HepG2 (cell line): ENCODE data around the gene CCDC97. TPM values are rescaled to one million over a fixed set of nuclear protein-coding genes. Genes with fewer than 3 reads are reported as not detected.

Source experiments
- ATF2 ChIP-seq: sonication (generic); formaldehyde crosslinking; IDR thresholded peaks from 2 replicates; pipeline ENCODE4 v1.4.0; 2020; ENCODE audit warnings: missing genetic modification reagents
- BCL6 ChIP-seq: IDR thresholded peaks from 2 replicates; pipeline ENCODE4 v1.6.1; 2016; ENCODE audit warnings: missing genetic modification reagents, missing compliant biosample characterization
- BRCA1 ChIP-seq: sonication (generic); formaldehyde crosslinking; IDR thresholded peaks from 2 replicates; pipeline ENCODE4 v1.4.0; 2020; ENCODE audit warnings: missing genetic modification reagents
- CREB1 ChIP-seq, 2 experiments: fragments of 450-650 bp in 1 of 2; IDR thresholded peaks; 2 replicates each; pipeline ENCODE4 v1.6.1; 2016 to 2017; ENCODE audit warnings: control low read depth in 1 of 2, mild to moderate bottlenecking in 1 of 2, missing compliant biosample characterization in 1 of 2, missing genetic modification characterization in 1 of 2
- HDAC1 ChIP-seq: sonication (generic); formaldehyde crosslinking; IDR thresholded peaks from 2 replicates; pipeline ENCODE4 v1.5.1; 2020; ENCODE audit warnings: mild to moderate bottlenecking, missing genetic modification reagents
- HOXA7 ChIP-seq: sonication (generic); formaldehyde crosslinking; IDR thresholded peaks from 2 replicates; pipeline ENCODE4 v1.8.1; 2022; ENCODE audit warnings: mild to moderate bottlenecking, missing genetic modification reagents, moderate library complexity
- KLF12 ChIP-seq: sonication (generic); formaldehyde crosslinking; IDR thresholded peaks from 2 replicates; pipeline ENCODE4 v1.4.0; 2020; ENCODE audit warnings: missing genetic modification reagents, borderline replicate concordance
- MAX ChIP-seq: IDR thresholded peaks from 2 replicates; pipeline ENCODE4 v1.6.1; 2012; ENCODE audit warnings: inconsistent platforms
- NFIC ChIP-seq: IDR thresholded peaks from 2 replicates; pipeline ENCODE4 v1.6.1; 2012; ENCODE audit warnings: mild to moderate bottlenecking, low read length, inconsistent platforms
- NFKB2 ChIP-seq: sonication (generic); formaldehyde crosslinking; IDR thresholded peaks from 2 replicates; pipeline ENCODE4 v1.4.0; 2020; ENCODE audit warnings: missing genetic modification reagents, borderline replicate concordance
- NR2F6 ChIP-seq, 2 experiments: IDR thresholded peaks; 2 replicates each; pipeline ENCODE4 v1.6.1; 2016; ENCODE audit warnings: antibody characterized with exemption in 1 of 2, mild to moderate bottlenecking in 1 of 2
- TCF7 ChIP-seq: sonication (generic); IDR thresholded peaks from 2 replicates; pipeline ENCODE4 v1.6.1; 2016; ENCODE audit warnings: antibody characterized with exemption, low read depth
- YEATS4 ChIP-seq: sonication (generic); formaldehyde crosslinking; IDR thresholded peaks from 2 replicates; pipeline ENCODE4 v1.4.0; 2020; ENCODE audit warnings: missing genetic modification reagents, borderline replicate concordance
- ZNF274 ChIP-seq: sonication (generic); formaldehyde crosslinking; IDR thresholded peaks from 2 replicates; pipeline ENCODE4 v1.5.1; 2020; ENCODE audit warnings: mild to moderate bottlenecking, missing genetic modification reagents
- ZNF891 ChIP-seq: sonication (generic); formaldehyde crosslinking; IDR thresholded peaks from 2 replicates; pipeline ENCODE4 v1.5.0; 2020; ENCODE audit warnings: mild to moderate bottlenecking, missing genetic modification reagents
- ZSCAN9 ChIP-seq: IDR thresholded peaks from 2 replicates; pipeline ENCODE4 v1.6.1; 2016; ENCODE audit warnings: borderline replicate concordance
- polyA plus RNA-seq, 8 experiments: library from polyadenylated mRNA; depleted of rRNA in 3 of 8; stranded (reverse) in 7 of 8; unstranded in 1 of 8; fragments of >200 nt; fragmentation: Illumina TruSeq in 4 of 8; extraction: Trizol in 4 of 8; gene quantifications; 2 replicates each; pipeline versions ENCODE4 v1.2.1 to v1.2.3, GENCODE V29; 2011 to 2016; ENCODE audit warnings: low read depth in 4 of 8, missing spikeins in 1 of 8, mixed read lengths in 1 of 8; ENCODE audit not compliant: insufficient read depth in 1 of 8
- total RNA-seq, 5 experiments: library from RNA; depleted of rRNA; stranded (reverse); fragments of >200 nt; fragmentation: Illumina TruSeq; extraction: Trizol; gene quantifications; 2 replicates each; pipeline ENCODE4 v1.2.3, GENCODE V29; 2016; ENCODE audit warnings: low read depth in 1 of 5
- TF ChIP-seq, protein P1 (sequence below): sonication (generic); formaldehyde crosslinking; conservative IDR thresholded peaks from 2 replicates; pipeline ENCODE4 v1.8.0; 2022; ENCODE audit warnings: mild to moderate bottlenecking, moderate library complexity, missing genetic modification reagents
- TF ChIP-seq, protein P2 (sequence below): sonication (generic); formaldehyde crosslinking; IDR thresholded peaks from 2 replicates; pipeline ENCODE4 v1.4.0; 2020; ENCODE audit warnings: missing genetic modification reagents
- TF ChIP-seq, protein P3 (sequence below): sonication (generic); formaldehyde crosslinking; IDR thresholded peaks from 2 replicates; pipeline ENCODE4 v1.5.1; 2020; ENCODE audit warnings: missing genetic modification reagents, mild to moderate bottlenecking, borderline replicate concordance
- TF ChIP-seq, protein P4 (sequence below): sonication (generic); formaldehyde crosslinking; IDR thresholded peaks from 2 replicates; pipeline ENCODE4 v1.5.1; 2020; ENCODE audit warnings: mild to moderate bottlenecking, missing genetic modification reagents, moderate library complexity

Gene CCDC97
- total and polyA plus RNA-seq, 2 of the 13 experiments (the other 11 are each of a cell fraction or from before 2014, with no cell fraction given), result 6.2 to 7.3 TPM

DNA sequence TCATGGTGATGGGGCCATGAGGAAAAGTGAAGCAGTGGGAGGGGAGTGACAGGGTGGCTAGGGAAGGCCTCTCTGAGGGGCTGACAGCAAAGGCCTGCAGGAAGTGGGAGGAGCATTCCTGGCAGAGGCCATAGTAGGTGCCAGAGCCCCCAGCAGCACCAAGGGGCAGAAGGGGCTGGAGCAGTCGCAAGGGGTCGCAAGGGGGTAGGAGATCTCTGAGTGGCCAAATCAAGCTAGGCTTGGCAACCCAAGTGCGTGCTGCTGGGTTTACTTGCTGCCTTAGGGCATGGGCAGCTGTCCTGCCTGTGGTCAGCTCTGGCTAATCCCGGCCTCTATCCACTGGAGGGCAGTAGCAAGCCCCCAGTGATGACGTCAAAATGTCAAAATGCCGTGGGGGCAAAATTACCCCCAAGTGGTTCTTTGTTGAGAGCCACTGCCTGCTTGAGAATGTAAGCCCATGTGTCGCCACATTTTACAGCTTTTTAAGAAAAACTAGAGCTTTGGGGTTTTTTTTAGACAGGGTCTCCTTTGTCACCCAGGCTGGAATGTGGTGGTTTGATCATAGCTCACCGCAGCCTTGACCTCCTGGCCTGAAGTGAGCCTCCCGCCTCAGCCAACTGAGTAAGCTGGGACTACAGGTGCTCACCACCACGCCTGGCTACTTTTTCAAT is 11.8 kb downstream of the CCDC97 start (continued):
- TF ChIP-seq, protein P1, sequence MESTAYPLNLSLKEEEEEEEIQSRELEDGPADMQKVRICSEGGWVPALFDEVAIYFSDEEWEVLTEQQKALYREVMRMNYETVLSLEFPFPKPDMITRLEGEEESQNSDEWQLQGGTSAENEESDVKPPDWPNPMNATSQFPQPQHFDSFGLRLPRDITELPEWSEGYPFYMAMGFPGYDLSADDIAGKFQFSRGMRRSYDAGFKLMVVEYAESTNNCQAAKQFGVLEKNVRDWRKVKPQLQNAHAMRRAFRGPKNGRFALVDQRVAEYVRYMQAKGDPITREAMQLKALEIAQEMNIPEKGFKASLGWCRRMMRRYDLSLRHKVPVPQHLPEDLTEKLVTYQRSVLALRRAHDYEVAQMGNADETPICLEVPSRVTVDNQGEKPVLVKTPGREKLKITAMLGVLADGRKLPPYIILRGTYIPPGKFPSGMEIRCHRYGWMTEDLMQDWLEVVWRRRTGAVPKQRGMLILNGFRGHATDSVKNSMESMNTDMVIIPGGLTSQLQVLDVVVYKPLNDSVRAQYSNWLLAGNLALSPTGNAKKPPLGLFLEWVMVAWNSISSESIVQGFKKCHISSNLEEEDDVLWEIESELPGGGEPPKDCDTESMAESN (CRISPR knock-in tag), result 0 out of 2 replicates have a peak, but pooled peaks have one; percentile 22
- TF ChIP-seq YEATS4 (CRISPR knock-in tag) (no peak), NFKB2 (CRISPR knock-in tag) (peak; percentile 45; the same call in 1 of the 2 replicates), ZNF891 (CRISPR knock-in tag) (0 out of 2 replicates have a peak, but pooled peaks have one; percentile 58), NR2F6 (IDR thresholded peaks at IDR 0.05) (peak; percentile 96), NR2F6 (CRISPR knock-in tag; IDR thresholded peaks at IDR 0.05) (peak; percentile 95), HDAC1 (peak; percentile 56; the same call in 1 of the 2 replicates), KLF12 (CRISPR knock-in tag) (0 out of 2 replicates have a peak, but pooled peaks have one; percentile 66), BCL6 (CRISPR knock-in tag) (peak; percentile 69), ATF2 (CRISPR knock-in tag) (peak; percentile 75; the same call in 1 of the 2 replicates), HOXA7 (CRISPR knock-in tag) (no peak), MAX (0 out of 2 replicates have a peak, but pooled peaks have one; percentile 34), BRCA1 (no peak), ZNF274 (CRISPR knock-in tag) (0 out of 2 replicates have a peak, but pooled peaks have one; percentile 48), CREB1 (IDR thresholded peaks at IDR 0.05) (peak; percentile 92), CREB1 (CRISPR knock-in tag; IDR thresholded peaks at IDR 0.05) (peak; percentile 95), TCF7 (peak; percentile 38), NFIC (0 out of 2 replicates have a peak, but pooled peaks have one; percentile 30), ZSCAN9 (CRISPR knock-in tag) (0 out of 2 replicates have a peak, but pooled peaks have one; percentile 65)
- TF ChIP-seq, protein P2, sequence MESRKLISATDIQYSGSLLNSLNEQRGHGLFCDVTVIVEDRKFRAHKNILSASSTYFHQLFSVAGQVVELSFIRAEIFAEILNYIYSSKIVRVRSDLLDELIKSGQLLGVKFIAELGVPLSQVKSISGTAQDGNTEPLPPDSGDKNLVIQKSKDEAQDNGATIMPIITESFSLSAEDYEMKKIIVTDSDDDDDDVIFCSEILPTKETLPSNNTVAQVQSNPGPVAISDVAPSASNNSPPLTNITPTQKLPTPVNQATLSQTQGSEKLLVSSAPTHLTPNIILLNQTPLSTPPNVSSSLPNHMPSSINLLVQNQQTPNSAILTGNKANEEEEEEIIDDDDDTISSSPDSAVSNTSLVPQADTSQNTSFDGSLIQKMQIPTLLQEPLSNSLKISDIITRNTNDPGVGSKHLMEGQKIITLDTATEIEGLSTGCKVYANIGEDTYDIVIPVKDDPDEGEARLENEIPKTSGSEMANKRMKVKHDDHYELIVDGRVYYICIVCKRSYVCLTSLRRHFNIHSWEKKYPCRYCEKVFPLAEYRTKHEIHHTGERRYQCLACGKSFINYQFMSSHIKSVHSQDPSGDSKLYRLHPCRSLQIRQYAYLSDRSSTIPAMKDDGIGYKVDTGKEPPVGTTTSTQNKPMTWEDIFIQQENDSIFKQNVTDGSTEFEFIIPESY (CRISPR knock-in tag), result 0 out of 2 replicates have a peak, but pooled peaks have one; percentile 27
- TF ChIP-seq, protein P3, sequence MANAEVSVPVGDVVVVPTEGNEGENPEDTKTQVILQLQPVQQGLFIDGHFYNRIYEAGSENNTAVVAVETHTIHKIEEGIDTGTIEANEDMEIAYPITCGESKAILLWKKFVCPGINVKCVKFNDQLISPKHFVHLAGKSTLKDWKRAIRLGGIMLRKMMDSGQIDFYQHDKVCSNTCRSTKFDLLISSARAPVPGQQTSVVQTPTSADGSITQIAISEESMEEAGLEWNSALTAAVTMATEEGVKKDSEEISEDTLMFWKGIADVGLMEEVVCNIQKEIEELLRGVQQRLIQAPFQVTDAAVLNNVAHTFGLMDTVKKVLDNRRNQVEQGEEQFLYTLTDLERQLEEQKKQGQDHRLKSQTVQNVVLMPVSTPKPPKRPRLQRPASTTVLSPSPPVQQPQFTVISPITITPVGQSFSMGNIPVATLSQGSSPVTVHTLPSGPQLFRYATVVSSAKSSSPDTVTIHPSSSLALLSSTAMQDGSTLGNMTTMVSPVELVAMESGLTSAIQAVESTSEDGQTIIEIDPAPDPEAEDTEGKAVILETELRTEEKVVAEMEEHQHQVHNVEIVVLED (CRISPR knock-in tag), result peak; percentile 27; the same call in 1 of the 2 replicates
- TF ChIP-seq, protein P4, sequence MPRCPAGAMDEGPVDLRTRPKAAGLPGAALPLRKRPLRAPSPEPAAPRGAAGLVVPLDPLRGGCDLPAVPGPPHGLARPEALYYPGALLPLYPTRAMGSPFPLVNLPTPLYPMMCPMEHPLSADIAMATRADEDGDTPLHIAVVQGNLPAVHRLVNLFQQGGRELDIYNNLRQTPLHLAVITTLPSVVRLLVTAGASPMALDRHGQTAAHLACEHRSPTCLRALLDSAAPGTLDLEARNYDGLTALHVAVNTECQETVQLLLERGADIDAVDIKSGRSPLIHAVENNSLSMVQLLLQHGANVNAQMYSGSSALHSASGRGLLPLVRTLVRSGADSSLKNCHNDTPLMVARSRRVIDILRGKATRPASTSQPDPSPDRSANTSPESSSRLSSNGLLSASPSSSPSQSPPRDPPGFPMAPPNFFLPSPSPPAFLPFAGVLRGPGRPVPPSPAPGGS (CRISPR knock-in tag), result 0 out of 2 replicates have a peak, but pooled peaks have one; percentile 59
